HL-60 (cell line): Measurements from ENCODE around the gene HBD.

ENCODE experiments used
- DNase-seq, 2 experiments: peaks; one replicate each; pipeline ENCODE4 v3.0.0-alpha.2; 2010 to 2020; ENCODE audit warnings: low read depth in 1 of 2, low spot score in 1 of 2
- H3K27ac ChIP-seq: fragments of 250-450 bp; sonication (Bioruptor Pico); replicated peaks from 2 replicates; pipeline ENCODE4 v1.5.1; 2020; ENCODE audit warnings: mild to moderate bottlenecking, moderate library complexity
- H3K27me3 ChIP-seq: fragments of 250-450 bp; sonication (Bioruptor Pico); 2 replicates; pipeline ENCODE4 v1.5.1; 2021; ENCODE audit warnings: mild to moderate bottlenecking, moderate library complexity; ENCODE audit not compliant: insufficient read depth, poor library complexity, severe bottlenecking
- H3K4me3 ChIP-seq: replicated peaks from 2 replicates; pipeline ENCODE4 v1.5.1; 2011; ENCODE audit warnings: mild to moderate bottlenecking, control low read depth, low read length; ENCODE audit not compliant: insufficient read depth
- CTCF ChIP-seq: IDR thresholded peaks from one replicate; pipeline ENCODE4 v1.5.1; 2011; ENCODE audit warnings: low read length, control low read depth, inconsistent platforms; ENCODE audit not compliant: insufficient read depth
- GABPA ChIP-seq: IDR thresholded peaks from 2 replicates; pipeline ENCODE4 v1.6.1; 2012; ENCODE audit warnings: low read depth
- POLR2AphosphoS5 ChIP-seq: IDR thresholded peaks from 2 replicates; pipeline ENCODE4 v1.6.1; 2012; ENCODE audit warnings: low read depth
- REST ChIP-seq: IDR thresholded peaks from 2 replicates; pipeline ENCODE4 v1.6.1; 2012; ENCODE audit warnings: low read depth; ENCODE audit not compliant: insufficient replicate concordance
- SPI1 ChIP-seq: IDR thresholded peaks from 2 replicates; pipeline ENCODE4 v1.6.1; 2012; ENCODE audit warnings: low read depth, mild to moderate bottlenecking, borderline replicate concordance

HBD gene

DNA sequence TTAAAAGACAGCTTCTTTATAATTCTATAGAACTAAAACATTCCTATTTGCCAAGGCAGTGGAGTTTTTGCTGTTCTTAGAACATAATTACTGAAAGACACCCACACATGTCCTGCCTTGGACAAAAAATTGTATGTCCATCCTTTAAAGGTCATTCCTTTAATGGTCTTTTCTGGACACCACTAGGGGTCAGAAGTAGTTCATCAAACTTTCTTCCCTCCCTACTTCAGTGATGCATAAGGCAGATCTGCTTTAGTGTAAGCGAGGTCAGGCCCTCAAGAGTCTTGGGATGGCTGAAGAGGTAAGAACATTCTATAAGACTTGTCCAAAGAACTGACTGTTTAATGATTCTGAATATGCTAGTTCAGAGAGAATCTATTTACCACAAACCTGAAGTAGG lies 29.5 kb downstream of the HBD start:
- no peak overlapping the region for H3K27ac ChIP-seq
- peak in 1 of 2 experiments; percentile 6 for DNase-seq
- no peak overlapping the region for H3K4me3 ChIP-seq
- no peaks in the 10 kb centered on the region for H3K27me3 ChIP-seq
- TF ChIP-seq REST (no peak), GABPA (no peak), CTCF (peak; percentile 13), POLR2AphosphoS5 (no peak)

DNA sequence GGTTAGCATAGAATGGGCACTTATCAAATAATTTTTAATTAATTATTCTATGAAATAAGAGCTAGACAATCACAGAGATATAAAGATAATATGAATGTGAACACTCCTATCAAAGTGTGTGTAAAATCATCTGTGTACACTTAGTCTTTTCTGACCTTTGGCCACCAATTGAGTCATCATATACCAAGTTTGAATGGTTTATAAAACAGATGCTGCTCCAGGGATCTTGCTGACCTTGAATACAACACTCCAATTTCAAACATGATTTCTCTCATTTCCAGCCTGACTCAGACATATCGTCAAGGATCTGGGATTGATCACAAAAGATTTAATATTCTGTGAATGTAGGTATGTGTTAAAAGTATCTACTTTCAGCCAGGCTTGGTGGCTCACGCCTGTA lies 30.9 kb downstream of the HBD start:
- no peak overlapping the region for H3K27ac ChIP-seq
- TF ChIP-seq REST (no peak), SPI1 (no peak), POLR2AphosphoS5 (no peak), CTCF (no peak)
- no peaks in the 10 kb centered on the region for H3K27me3 ChIP-seq

DNA sequence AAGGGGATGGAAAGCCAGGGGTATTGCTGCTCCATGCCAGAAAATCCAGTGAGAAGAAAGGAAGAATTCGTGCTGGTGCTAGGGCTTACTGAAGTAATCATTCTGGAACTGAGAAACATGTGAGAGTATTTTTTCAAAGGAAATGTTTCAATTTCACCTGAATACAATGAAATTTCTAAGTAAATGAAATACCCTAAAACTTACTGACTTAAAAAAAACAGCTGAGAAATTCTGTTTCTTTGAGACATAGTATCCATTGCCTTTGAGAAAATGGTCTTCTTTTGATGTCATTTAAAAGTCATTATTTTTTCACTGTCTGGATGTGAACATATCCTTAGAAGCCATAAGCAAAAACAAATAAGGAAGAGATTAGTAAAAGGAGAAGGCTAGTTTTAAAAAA lies 33.7 kb downstream of the HBD start, which contains the start of gene OR51V1:
Gene OR51V1, minus strand, starts transcription at position 101 of the 400 bp plus-strand sequence. Its CDS starts 0 bp downstream, at position 101.
- no peak for TF ChIP-seq POLR2AphosphoS5
- no peak for TF ChIP-seq GABPA
- TF ChIP-seq CTCF = no peak
- TF ChIP-seq SPI1 = no peak
- no peak for TF ChIP-seq REST
- H3K27ac ChIP-seq = no peak within 1 kb of the TSS
- no peak within 1 kb of the TSS for H3K4me3 ChIP-seq
- no peak for DNase-seq
- H3K27me3 ChIP-seq = no peaks in the 10 kb centered on the region

More for the DNA sequence above, 30.9 kb downstream of the HBD start:
- DNase-seq = no peak
- no peak overlapping the region for H3K4me3 ChIP-seq
